HCT116 (cell line): ENCODE measurements around the gene COL26A1. TPM values are rescaled to one million over a fixed set of nuclear protein-coding genes. Genes with fewer than 3 reads are reported as not detected.

Experiments used
- ATAC-seq: fragments of 200-7000 bp; cut with Tn5 transposase; 2 replicates; pipeline ENCODE4 v1.9.1; 2020; ENCODE audit warnings: mild to moderate bottlenecking, moderate library complexity
- BruUV-seq: library from RNA; stranded (reverse); fragments of 400-500 nt; replicated peaks from 2 replicates; lab custom pipeline; 2021; lab: Mats Ljungman, UMichigan
- CTCF ChIA-PET: fragments of 300-600 bp; sonication (Branson Sonifier 250); formaldehyde crosslinking; loops from one replicate; lab custom pipeline; 2021; ENCODE audit warnings: antibody characterized with exemption; lab: Charles Lee
- POLR2A ChIA-PET: fragments of 300-600, 350-600 bp; sonication (Branson Sonifier 250); formaldehyde crosslinking; loops from one replicate; lab custom pipeline; 2021; ENCODE audit warnings: antibody characterized with exemption; lab: Charles Lee
- RAD21 ChIA-PET, 2 experiments: fragments of 300-600 bp; sonication (Branson Sonifier 250); formaldehyde crosslinking; loops; one replicate each; lab custom pipeline; 2023; ENCODE audit warnings: low total read pairs in 2 of 2; ENCODE audit not compliant: uncharacterized antibody in 2 of 2, unreplicated experiment in 2 of 2, low non-redundant PET in 1 of 2; lab: Charles Lee
- DNase-seq: peaks from one replicate; pipeline ENCODE4 v3.0.0-alpha.2; 2010; ENCODE audit warnings: low read depth, low spot score
- H2AFZ ChIP-seq: fragments of 200-600 bp; shearing (Covaris generic), sonication (generic); 2 replicates; pipeline ENCODE4 v1.6.1; 2017; ENCODE audit warnings: low read depth, mixed run types, mixed read lengths, antibody characterized with exemption, low read length; ENCODE audit not compliant: poor library complexity, severe bottlenecking
- H3K27ac ChIP-seq: 2 replicates; pipeline ENCODE4 v1.5.1; 2012; ENCODE audit warnings: low read depth, low read length
- H3K27me3 ChIP-seq: fragments of 200-600 bp; sonication (generic); 2 replicates; pipeline ENCODE4 v1.6.1; 2016; ENCODE audit warnings: mixed run types, low read length, mixed read lengths; ENCODE audit not compliant: insufficient read depth
- H3K36me3 ChIP-seq, 2 experiments: fragments of 200-500 bp in 1 of 2; fragments of 200-600 bp in 1 of 2; sonication (Bioruptor generic) in 1 of 2; sonication (generic) in 1 of 2; 2 replicates each; pipeline versions ENCODE4 v1.5.1 to v1.6.1; 2014 to 2016; ENCODE audit warnings: low read length in 2 of 2, inconsistent platforms in 1 of 2, mixed read lengths in 1 of 2, mixed run types in 1 of 2; ENCODE audit not compliant: insufficient read depth in 2 of 2, control insufficient read depth in 1 of 2
- H3K4me1 ChIP-seq, 2 experiments: fragments of 200-600 bp in 1 of 2; sonication (generic) in 1 of 2; 2 replicates each; pipeline versions ENCODE4 v1.5.1 to v1.6.1; 2012 to 2017; ENCODE audit warnings: low read length in 2 of 2, inconsistent platforms in 1 of 2, mild to moderate bottlenecking in 1 of 2, mixed read lengths in 1 of 2, mixed run types in 1 of 2, moderate library complexity in 1 of 2; ENCODE audit not compliant: insufficient read depth in 2 of 2, control insufficient read depth in 1 of 2
- H3K4me2 ChIP-seq: fragments of 200-600 bp; sonication (generic); 2 replicates; pipeline ENCODE4 v1.6.1; 2017; ENCODE audit warnings: mixed run types, low read length, mixed read lengths
- H3K4me3 ChIP-seq, 2 experiments: fragments of 200-600 bp in 1 of 2; sonication (generic) in 1 of 2; replicated peaks in 1 of 2; 2 replicates each; pipeline ENCODE4 v1.5.1; 2011 to 2016; ENCODE audit warnings: low read length in 2 of 2, control low read depth in 1 of 2, low read depth in 1 of 2, mild to moderate bottlenecking in 1 of 2, mixed read lengths in 1 of 2, mixed run types in 1 of 2
- H3K79me2 ChIP-seq: fragments of 200-600 bp; sonication (generic); 2 replicates; pipeline ENCODE4 v1.6.1; 2017; ENCODE audit warnings: mild to moderate bottlenecking, mixed run types, low read length, moderate library complexity, mixed read lengths; ENCODE audit not compliant: insufficient read depth
- H3K9ac ChIP-seq: fragments of 200-600 bp; sonication (generic); 2 replicates; pipeline ENCODE4 v1.6.1; 2016; ENCODE audit warnings: low read length, mixed read lengths
- H3K9me2 ChIP-seq: fragments of 200-600 bp; sonication (generic), shearing (Covaris generic); 2 replicates; pipeline ENCODE4 v1.6.1; 2017; ENCODE audit warnings: mixed run types, mild to moderate bottlenecking, moderate library complexity; ENCODE audit not compliant: insufficient read depth
- H3K9me3 ChIP-seq, 2 experiments: fragments of 200-500 bp in 1 of 2; fragments of 200-600 bp in 1 of 2; sonication (Bioruptor generic) in 1 of 2; sonication (generic) in 1 of 2; 2 replicates each; pipeline ENCODE4 v1.6.1; 2014 to 2017; ENCODE audit warnings: low read length in 2 of 2, mixed read lengths in 2 of 2, inconsistent platforms in 1 of 2, low read depth in 1 of 2, mild to moderate bottlenecking in 1 of 2, mixed run types in 1 of 2, moderate library complexity in 1 of 2; ENCODE audit not compliant: control insufficient read depth in 1 of 2, insufficient read depth in 1 of 2
- H4K20me1 ChIP-seq: fragments of 200-600 bp; sonication (generic), shearing (Covaris generic); 2 replicates; pipeline ENCODE4 v1.6.1; 2017; ENCODE audit warnings: mixed run types, mild to moderate bottlenecking, moderate library complexity; ENCODE audit not compliant: insufficient read depth
- ATF3 ChIP-seq: IDR thresholded peaks from 2 replicates; pipeline ENCODE4 v1.6.1; 2012
- CBX3 ChIP-seq: IDR thresholded peaks from 2 replicates; pipeline ENCODE4 v1.6.1; 2012; ENCODE audit warnings: low read depth
- CEBPB ChIP-seq: IDR thresholded peaks from 2 replicates; pipeline ENCODE4 v1.6.1; 2012; ENCODE audit warnings: low read depth
- CTCF ChIP-seq, 3 experiments: fragments of 200-600 bp in 1 of 3; sonication (generic) in 1 of 3; IDR thresholded peaks in 2 of 3; conservative IDR thresholded peaks in 1 of 3; 2 replicates each; pipeline ENCODE4 v1.5.1; 2012 to 2017; ENCODE audit warnings: low read depth in 2 of 3, low read length in 2 of 3, antibody characterized with exemption in 1 of 3, borderline replicate concordance in 1 of 3, control low read depth in 1 of 3, mild to moderate bottlenecking in 1 of 3, mixed read lengths in 1 of 3, mixed run types in 1 of 3, moderate library complexity in 1 of 3; ENCODE audit not compliant: insufficient read depth in 1 of 3
- EGR1 ChIP-seq: IDR thresholded peaks from 2 replicates; pipeline ENCODE4 v1.6.1; 2012; ENCODE audit warnings: low read depth
- EZH2 ChIP-seq: fragments of 200-600 bp; sonication (generic); IDR thresholded peaks from 2 replicates; pipeline ENCODE4 v1.6.1; 2017; ENCODE audit warnings: antibody characterized with exemption, mixed run types
- JUND ChIP-seq: IDR thresholded peaks from 2 replicates; pipeline ENCODE4 v1.6.1; 2012
- MAX ChIP-seq: IDR thresholded peaks from 2 replicates; pipeline ENCODE4 v1.6.1; 2012
- POLR2A ChIP-seq: IDR thresholded peaks from 2 replicates; pipeline ENCODE4 v1.7.0; 2011; ENCODE audit warnings: borderline replicate concordance; ENCODE audit not compliant: insufficient read depth, insufficient read length; ENCODE audit errors: extremely low read depth
- SRF ChIP-seq: IDR thresholded peaks from 2 replicates; pipeline ENCODE4 v1.6.1; 2012; ENCODE audit warnings: low read depth
- TCF7L2 ChIP-seq: IDR thresholded peaks from 2 replicates; pipeline ENCODE4 v1.7.0; 2011; ENCODE audit warnings: borderline replicate concordance, inconsistent platforms; ENCODE audit not compliant: insufficient read depth, insufficient read length; ENCODE audit errors: extremely low read depth
- YY1 ChIP-seq: IDR thresholded peaks from 2 replicates; pipeline ENCODE4 v1.6.1; 2011; ENCODE audit warnings: low read length, low read depth, moderate library complexity, mild to moderate bottlenecking; ENCODE audit not compliant: insufficient replicate concordance; ENCODE audit errors: extremely low read depth
- ZBTB33 ChIP-seq: IDR thresholded peaks from 2 replicates; pipeline ENCODE4 v1.6.1; 2011; ENCODE audit warnings: mild to moderate bottlenecking, low read length, moderate library complexity; ENCODE audit not compliant: insufficient replicate concordance; ENCODE audit errors: extremely low read depth
- ZFX ChIP-seq: fragments of 450-650 bp; IDR thresholded peaks from 2 replicates; pipeline ENCODE4 v1.6.1; 2017
- ZNF274 ChIP-seq: fragments of 200-500 bp; sonication (Bioruptor generic); IDR thresholded peaks from 2 replicates; pipeline ENCODE4 v1.6.1; 2014; ENCODE audit warnings: mild to moderate bottlenecking, low read depth, low read length, inconsistent platforms
- intact Hi-C: fragments of 100-400 bp; cut with micrococcal nuclease; formaldehyde crosslinking; loops from 2 replicates; pipeline ENCODE4 v1.10.0; 2022
- total RNA-seq: library from RNA; stranded (reverse); gene quantifications from one replicate; pipeline ENCODE4 v1.2.1, GENCODE V29; 2021; ENCODE audit not compliant: unreplicated experiment

The COL26A1 gene
- total RNA-seq, 1 experiment from 2014 or later = 0.27 TPM

- no peak for ATAC-seq
- H4K20me1 ChIP-seq = no peaks in the 10 kb centered on the region
- no peak overlapping the region for H3K9ac ChIP-seq
- no peaks in the 10 kb centered on the region for H3K79me2 ChIP-seq
- no peaks in the 10 kb centered on the region for H3K36me3 ChIP-seq
- TF ChIP-seq CTCF (IDR thresholded peaks at IDR 0.05 in 2 of 3, conservative IDR thresholded peaks at IDR 0.05 in 1 of 3; ENCODE audit: borderline replicate concordance in 1 of 3, insufficient read depth in 1 of 3, low read depth in 2 of 3, low read length in 2 of 3) (no peak), ATF3 (no peak), EGR1 (no peak), YY1 (no peak), JUND (no peak), CBX3 (no peak), EZH2 (no peak), TCF7L2 (no peak), CEBPB (no peak), MAX (no peak), ZFX (no peak), ZBTB33 (no peak), ZNF274 (no peak), SRF (no peak), POLR2A (no peak)
- no peak overlapping the region for H3K27ac ChIP-seq
- H3K9me2 ChIP-seq = no peaks in the 10 kb centered on the region
- H3K4me3 ChIP-seq = no peak overlapping the region
- POLR2A ChIA-PET = no interaction called here
- no peaks in the 10 kb centered on the region for H3K9me3 ChIP-seq
- H2AFZ ChIP-seq = no peak overlapping the region
- no peaks in the 10 kb centered on the region for H3K27me3 ChIP-seq
- BruUV-seq = no TSS peak
- CTCF ChIA-PET = interaction anchor here (1.5 kb wide), 1 partner anchor 11 kb away, joined by 3 read pairs; no protein-coding TSS in a partner anchor
- intact Hi-C loops = no loop called here
- H3K4me1 ChIP-seq = peaks cover 0 to 2% of the 10 kb centered on the region in 2 experiments; a peak in 1 of 4 replicates
- DNase-seq = no peak
- RAD21 ChIA-PET = interaction anchor here in 1 of 2 experiments (0.7 kb wide), 1 partner anchor 482 kb away, joined by 3 read pairs; no protein-coding TSS in a partner anchor
- no peak overlapping the region for H3K4me2 ChIP-seq
Observed at GRCh38 chr7:101553771-101554445, 191.2 kb downstream of the COL26A1 start.
